GM18498 (cell line): Measurements from ENCODE around the gene EDN2.

Experiments used
- ATAC-seq: cut with Tn5 transposase; IDR thresholded peaks from one replicate; pipeline ENCODE4 v1.9.1; 2021; ENCODE audit warnings: mild to moderate bottlenecking, moderate library complexity; ENCODE audit not compliant: unreplicated experiment

The EDN2 gene

DNA sequence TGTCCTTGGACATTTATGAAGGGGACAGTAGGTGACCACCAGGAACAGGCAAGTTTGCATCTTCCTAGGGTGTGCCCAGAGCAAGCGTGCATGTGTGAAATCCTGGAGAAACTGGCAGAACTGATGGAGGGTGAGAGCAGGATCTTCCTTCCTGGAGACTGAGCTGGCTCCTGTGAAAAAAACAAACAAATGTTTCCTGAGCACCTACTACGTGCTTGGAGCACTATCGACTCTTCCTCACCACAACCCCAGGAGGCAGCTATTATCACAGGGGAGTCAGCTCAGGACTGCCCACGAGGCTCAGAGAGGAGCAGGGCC is 1.5 kb upstream of the EDN2 start:
- ATAC-seq = no peak

DNA sequence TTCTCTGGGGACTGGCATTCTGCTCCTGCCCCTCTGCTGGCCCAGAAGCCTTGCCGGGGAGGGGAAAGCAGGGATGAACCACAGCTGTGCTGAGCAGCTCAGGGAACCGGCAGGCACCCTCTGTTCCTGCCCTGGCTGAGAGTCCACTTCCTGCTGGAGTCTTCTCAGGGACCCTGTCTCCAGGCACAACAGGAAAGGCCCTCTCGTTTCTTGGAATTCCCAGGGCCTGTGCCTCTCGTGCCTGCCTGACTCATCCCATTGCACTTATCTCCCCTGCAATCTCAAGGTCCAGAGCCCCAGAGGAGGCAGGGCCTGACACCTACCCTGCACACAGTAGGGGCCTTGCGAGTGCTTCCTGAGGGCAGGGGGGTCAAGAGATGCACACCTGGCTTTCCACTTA is 1.1 kb upstream of the EDN2 start:
- no peak for ATAC-seq

DNA sequence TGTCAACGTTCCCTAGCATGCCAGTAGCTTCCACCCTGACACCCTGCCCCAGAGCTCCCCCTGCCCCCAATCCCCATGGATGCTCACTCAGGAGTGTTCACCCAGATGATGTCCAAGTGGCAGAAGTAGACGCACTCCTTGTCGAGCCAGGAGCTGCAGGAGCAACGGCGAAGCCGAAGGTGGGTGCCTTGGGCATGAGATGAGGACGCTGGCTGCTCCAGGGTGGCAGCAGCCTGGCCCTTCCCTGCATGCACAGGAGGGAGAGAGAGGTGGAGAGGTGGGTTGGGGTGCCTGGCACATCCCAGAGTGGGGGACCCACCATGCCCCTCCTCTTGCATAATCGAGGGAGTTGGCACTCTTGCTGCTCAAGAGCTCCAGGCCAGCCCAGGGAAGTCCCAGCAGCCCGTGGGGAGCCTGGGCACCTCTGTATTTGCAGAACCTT is 502 bp downstream of the EDN2 start:
- ATAC-seq = no peak

DNA sequence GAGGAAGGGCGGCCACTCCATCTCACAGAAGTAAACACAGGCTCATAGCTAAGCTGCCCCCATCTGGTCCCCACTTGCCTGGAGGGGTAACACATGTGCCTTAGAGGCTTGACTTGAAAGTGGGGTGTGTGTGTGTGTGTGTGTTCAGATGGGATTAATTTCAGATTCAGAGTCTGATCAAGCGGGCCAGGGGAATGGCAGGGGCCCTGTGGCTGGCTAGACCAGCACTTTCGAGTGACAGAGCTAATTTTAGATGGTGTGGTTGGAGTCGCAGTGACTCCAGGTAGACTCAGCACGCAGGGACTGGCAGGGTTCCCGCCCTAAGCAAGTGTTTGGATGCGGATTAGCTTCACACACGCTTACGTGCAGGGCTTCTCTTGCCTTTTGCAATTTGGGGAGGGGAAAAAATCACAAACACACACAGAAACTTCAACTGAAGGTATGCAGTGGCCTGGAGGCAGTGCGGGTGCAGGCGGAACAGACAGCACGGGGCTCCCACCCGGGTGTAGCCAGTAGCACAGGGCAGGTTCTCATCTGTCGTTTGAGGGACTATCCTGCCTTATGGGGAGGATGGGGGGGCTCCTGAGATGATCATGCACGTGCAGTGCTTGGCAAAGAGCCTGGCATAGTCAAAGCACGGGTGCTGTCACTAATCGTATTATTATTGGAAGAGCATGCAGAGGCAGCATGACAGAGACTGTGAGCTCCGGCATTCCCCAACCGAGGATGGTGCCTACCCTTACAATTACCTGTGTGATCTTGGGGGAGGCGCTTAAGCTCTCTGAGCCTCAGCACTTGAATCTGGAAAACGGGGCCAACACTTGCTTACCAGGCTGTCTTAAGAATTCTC is 1.3 kb downstream of the EDN2 start:
- ATAC-seq = no peak

DNA sequence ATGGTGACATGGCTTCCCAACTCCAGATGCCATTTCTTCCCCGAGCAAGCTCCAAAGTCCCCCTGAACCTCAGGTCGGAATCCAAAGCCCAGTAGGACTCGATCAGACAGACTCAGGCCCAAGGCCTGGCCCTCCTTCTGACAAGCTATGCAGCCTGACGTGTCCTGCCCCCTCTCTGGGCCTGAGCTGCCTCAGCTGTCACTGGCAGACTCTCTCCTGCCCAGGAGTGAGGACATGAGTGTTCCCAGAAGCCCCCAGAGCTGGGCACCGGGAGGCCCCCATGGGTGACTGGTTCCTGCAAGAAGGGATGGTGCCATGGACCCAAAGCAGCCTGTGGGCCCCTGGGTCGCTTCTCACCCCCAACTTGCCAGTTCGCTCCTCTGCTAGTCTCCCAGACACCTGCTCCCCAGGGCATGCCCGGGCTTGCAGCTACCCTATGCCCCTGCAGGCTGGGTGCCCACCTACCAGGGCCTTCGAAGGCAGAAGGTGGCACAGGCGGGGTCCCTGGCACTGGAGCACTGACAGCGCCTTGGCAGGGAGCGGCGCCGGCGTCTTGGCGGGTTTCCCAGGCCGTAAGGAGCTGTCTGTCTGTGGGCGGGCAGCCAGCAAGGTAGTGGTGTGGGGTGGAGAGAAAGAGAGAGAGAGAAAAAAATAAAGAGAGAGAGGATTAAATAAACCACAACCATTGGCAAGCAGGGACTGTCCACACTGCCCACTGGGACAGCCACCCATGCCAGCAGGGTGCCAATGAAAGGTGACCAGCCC is 2.3 kb downstream of the EDN2 start:
- no peak for ATAC-seq

DNA sequence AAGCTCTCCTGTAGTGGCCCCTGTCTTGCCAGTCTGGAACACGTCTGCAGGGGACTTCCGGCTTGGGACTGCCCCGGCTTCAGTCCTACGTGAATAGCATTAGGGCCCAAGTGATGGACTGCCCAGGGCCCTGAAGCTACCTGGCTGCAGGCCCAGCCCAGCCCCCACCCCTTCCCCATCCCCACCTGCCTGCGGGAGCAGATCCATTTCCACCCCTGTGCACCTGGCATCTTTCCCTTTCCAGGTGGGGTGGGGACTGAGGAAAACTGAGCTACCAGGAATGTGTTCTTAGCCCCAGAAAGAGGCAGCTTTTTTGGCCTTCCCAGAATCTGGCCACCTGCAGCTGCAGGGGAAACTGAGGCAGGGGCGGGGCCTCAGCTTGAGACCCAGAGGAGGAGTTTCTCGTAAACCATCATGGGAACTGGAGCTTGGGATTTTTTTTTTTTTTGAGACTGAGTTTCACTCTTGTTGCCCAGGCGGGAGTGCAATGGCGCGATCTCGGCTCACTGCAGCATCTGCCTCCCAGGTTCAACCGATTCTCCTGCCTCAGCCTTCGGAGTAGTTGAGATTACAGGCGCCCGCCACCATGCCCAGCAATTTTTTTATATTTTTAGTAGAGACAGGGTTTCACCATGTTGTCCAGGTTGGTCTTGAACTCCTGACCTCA is 3.2 kb downstream of the EDN2 start:
- no peak for ATAC-seq

DNA sequence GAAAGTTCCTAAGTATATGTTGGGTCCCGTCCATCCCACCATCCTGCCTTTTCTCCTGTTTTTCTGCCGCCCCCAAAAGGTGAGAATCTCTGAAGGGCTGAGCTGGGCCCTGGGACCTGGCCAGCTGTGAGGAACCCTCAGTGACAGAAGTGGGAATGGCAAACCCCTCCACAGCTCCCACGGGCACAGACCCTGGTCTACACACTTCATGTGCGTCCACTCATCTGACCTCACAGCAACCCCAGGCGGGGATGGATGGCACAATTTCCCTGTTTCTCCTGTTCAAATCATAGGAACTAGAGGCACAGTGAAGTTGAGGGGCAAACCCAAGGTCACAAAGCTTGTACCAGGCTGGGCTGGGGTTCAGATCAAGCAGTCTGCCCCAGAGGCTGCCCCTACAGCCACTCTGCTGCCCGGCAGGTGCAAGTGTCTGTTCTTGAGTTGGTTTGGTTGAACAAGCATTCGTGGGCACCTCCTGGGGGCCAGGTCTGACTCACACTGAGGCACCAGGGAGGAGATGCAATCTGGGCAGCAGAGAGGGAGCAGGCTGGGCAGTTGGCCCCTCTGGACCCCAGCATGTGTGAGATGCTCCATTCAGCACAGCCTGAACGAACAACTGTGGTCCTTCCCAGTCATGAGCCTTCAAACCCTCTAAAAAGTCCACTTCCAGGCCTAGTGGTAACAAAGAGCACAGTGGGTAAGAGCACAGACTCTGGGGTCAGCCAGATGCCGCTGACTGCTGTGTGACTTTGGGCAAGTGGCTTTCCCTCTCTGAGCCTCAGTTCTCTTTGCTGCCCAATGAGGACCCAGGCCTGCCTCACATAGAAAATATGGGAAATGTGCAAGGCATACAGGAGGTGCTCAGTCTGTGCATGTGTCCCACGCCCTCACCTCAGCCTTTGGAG is 4.0 kb downstream of the EDN2 start:
- no peak for ATAC-seq

DNA sequence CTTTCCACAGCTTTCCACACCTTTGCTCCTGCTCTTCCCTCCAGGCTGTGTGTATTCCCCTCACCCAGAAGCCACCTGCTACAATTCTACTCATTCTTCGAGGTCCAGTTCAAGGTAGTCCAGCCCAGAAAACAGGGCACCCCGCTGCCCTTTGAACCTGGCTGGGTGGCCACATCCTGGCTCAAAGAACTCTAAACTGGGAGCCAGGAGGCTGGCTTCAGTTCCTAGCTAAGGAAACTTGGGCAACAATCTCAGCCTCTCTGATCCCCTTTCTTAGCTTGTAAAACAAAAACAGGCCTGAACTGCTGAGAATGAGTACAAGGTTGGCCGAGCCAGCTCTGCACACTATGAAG is 4.7 kb downstream of the EDN2 start:
- ATAC-seq = no peak

DNA sequence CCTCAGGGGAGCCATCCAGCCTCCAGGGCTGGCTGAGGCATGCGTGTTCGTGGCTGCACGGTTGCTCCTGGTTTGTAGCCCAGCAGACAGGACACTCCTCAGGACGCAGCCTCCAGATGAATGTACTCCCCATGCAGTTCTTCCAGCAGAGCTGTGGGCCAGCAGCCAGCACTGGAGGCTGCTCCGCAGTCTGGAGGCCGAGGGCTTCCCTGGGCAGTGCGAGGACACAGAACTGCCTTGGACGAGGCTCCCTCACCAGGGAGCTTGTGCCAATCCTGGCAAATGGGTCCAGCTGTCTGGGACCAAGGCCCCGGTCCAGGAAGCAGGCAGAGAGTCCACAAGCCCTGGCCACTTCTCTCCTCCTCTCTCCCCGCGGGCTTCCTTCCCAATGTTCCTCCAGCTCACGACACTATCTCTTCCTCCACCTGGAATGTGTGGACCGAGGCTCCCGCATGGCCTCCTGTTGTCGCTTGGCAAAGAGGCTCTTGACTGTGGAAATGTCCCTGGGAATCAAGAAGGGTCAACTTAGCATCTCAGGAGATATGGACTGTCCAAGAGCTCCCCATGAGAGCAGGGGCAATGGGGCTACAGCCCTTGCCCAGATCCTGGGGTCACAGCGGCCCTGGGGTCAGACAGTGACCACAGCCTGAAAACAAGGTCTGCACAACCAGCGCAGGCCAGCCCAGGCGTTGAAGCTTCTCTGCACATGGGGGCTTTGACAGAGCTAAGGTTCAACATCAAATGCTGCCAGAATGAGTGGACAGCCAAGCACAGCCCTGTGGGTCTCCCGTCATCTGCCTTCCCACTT is 5.3 kb downstream of the EDN2 start:
- no peak for ATAC-seq

DNA sequence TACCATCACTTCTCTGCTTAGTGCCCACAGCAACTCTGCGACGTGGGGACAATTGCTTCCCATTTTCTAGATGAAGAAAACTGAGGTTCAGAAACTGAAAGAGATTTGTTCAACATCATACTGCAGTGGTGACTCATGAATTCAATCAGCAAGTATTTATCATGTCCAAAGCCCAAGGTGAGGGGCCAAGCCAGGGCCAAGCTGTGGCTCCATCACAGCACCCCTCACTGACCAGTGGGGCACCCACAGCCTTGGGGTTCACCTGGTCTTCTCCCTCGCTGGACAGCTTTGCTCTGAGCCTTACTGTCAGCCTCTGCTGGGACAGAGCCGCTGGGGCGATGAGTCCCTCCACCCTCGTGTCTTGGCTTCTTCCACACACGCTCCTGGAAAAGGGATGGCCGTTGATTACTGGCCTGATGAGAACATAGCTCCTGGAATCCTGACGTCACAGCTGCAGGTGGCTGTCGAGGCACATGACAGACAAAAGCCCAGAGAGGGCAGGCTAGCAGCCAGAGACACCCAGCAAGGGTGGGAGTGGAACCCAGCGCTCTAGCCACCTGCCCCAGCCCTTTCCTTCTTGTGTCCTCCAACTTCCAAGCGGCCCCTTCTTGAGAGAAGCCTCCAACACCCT is 6.2 kb downstream of the EDN2 start:
- ATAC-seq = no peak

DNA sequence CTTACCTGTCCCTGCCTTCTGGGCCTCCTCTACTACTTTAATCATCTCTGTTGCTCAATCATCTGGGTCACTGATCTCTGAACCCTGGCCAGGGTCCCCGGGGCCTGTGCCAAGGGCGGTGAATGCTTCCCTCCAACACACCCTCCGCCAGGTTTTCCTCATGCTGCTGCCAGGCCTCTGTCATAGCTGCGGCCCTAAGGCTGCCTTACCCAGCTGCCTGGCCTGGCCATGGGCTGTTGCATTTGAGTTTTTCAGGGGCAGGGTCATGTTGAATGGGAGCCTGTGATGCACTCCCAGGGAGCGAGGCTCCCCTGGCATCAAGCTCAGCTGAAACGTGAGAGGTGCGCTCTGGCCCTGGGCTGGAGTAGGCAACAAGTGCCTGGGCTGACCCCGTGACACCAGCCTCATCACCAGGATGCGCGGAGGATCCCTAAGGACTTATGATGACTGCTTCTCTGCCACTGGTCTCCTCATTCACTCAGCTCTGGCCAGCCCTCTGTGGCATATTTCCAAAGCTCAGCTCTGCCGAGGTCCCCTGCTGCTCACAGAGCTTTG is 7.6 kb downstream of the EDN2 start:
- ATAC-seq = no peak

DNA sequence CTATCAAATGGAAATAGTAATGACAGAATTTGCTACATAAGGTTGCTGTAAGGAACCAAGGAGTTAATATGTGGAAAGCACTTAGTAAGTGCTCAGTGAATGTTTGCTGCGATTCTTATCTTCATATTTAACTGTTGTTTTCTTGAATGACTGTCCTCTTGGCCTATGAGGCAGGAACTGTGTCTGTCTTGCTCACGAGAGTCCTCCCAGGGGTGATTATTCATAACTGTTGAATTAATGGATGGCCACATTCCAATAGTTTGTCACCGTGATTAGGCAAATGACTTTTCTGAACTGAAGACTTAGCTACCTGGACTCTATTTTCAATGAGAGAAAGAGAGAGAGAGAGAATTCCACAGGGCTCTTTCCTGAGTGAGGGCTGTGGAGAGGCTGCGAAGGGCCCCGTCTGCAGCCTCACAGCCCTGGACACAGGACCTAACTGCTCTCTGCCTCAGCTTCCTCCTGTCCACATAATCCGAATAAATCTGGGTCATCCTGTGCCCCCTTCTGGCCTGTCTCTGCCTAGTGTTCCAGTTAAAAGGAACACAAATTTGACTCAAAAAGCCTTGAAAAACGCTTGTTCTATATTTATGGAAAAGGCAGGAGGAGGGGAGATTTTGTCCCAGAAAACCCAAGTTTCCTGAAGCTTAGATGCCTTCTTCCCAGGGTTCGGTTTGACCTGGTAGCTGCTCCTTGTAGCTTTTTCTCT is 8.5 kb downstream of the EDN2 start:
- no peak for ATAC-seq

DNA sequence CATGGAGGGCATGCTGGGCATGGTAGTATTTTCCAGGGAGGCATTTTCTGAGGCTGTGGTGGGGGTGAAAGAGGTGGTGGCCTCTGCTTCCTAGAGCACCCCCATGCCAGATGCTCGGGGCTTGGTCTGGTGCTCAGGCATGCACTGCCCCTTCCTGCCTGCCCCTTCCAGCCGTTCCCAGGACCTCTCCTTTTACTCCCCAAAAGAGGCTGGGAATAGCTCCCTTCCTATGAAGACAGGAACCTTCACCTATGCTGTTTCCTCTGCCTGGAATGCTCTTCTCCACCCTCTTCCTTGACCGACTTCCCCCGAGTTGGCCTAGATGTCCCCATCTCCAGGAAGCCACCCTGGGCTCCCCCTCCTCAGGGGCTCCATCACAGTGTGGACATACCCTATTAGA is 9.1 kb downstream of the EDN2 start:
- no peak for ATAC-seq

DNA sequence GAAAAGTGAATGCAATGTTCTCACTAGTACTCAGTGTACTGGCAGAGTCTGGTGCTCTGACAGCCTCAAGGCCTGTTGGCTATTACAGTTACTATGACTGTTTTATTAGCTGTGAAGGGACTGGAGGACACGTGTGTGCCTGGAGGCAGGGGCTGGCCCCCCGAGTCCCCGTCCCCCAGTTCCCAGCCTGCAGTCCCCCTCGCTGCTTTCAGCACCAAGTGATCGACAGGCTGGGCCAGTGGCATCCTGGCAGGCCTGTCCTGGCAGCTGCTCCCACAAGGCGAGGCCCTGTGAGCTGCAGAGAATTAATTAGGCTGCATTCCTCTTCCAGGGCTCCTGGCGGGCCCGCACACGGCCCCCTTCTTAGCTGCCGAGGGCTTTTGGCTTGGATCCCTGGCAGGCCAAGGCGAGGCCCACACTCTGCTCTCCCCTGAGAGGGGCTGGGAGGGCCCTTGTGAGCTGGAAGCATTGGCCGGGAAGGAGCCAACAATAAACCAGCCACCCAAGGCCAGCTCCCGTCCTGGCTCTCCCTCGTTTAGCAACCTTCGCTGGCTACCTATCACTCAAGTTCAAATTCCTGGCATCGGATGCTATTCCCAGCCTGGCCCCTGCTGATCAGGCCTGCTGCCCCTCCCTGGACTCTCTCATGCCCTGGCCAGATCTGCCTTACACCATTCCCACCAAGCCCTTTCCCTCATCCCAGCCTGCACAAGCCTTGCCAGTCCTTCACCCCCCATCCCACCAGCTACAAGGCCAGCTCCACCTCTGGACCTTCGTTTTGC is 9.8 kb downstream of the EDN2 start:
- ATAC-seq = no peak

DNA sequence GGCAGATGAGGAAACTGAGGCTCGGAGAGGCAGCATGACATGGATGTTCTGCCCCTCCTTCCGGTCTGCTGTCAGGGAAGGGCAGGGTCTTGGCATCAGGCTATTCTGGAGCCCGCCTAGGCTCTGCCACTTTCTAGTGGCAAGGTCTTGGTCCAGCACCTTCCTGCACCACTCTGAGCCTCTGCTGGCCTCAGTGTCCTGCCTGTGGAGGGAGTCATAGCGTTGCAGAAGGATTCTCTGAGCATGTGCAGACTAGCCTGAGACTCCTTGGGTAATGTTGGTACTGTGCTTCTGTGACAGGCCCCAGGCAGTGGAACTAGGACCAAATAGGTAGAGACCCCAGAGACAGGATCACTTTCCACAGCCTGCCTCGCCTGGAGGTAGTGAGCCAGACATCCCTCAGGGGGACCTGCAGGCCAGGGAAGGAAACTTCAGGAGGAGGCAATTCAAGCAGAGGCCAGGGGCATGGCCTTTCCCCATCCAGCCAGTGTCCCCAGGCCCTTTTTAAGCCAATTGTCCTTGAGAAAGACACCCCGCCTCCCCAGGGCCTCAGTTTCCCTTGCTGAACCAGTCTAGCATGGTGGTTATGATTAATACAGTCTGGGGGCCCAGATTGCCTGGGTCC is 10.6 kb downstream of the EDN2 start:
- ATAC-seq = no peak

DNA sequence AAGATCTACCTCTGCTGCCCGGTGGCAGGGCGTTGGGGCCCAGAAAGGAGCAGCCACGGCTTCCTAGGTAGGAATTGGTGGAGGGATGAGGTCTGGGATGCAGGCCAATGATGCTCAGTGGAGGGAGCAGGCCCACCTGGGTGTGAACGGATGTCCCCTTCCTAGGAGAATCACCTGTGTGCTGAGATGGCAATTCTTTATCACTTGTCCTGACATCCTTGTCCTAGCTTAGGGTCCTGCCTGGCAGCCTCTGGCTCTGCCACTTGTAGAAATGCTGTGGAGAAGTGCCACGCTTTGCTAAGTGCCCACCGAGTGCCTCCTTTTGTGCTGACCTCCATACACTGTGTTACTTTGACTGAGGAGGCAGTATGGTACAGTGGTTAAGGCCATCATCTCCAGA is 12.8 kb downstream of the EDN2 start:
- ATAC-seq = no peak

DNA sequence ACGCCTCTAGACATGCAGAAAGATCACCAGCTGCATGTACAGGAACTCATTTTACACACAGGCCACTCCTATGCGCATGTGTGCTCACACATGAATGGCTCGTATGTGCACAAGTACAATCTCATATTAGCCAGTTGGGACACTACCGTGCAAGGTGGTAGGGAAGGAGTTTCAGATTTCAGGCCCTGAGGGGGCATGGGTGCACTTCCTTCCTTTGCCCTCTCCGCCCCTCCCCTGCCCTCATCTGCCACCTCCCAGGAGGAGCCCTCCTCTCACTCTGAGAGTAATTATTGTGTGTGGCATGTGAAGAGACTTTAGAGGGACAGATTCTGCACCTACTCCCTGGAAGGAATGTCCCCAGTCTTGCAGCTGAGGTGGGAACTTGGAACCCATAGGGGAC is 14.8 kb downstream of the EDN2 start:
- ATAC-seq = no peak
